Ovary (tissue), 9 donors: ENCODE measurements around the gene ISCA2. TPM values are rescaled to one million over a fixed set of nuclear protein-coding genes. Genes with fewer than 3 reads are reported as not detected.
A peak's percentile ranks its signal among the peaks of the same experiment; 100 is the strongest.

Experiments
- DNase-seq, 5 donors: peaks; one replicate each; pipeline ENCODE4 v3.0.0-alpha.2; 2019 to 2020
- H3K27ac ChIP-seq, 2 donors: fragments of 200-600 bp; one replicate each; pipeline versions ENCODE4 v1.5.1 to v1.8.0; 2019 to 2022
- H3K27me3 ChIP-seq: fragments of 200-600 bp; one replicate; pipeline ENCODE4 v1.8.0; 2022
- H3K36me3 ChIP-seq: fragments of 200-600 bp; sonication (generic); one replicate; pipeline ENCODE4 v1.5.1; 2019
- H3K4me1 ChIP-seq: one replicate; pipeline ENCODE4 v1.8.1; 2013; ENCODE audit warnings: mild to moderate bottlenecking, moderate library complexity; ENCODE audit not compliant: insufficient read depth
- H3K4me3 ChIP-seq: fragments of 200-600 bp; sonication (generic); one replicate; pipeline ENCODE4 v1.5.1; 2017
- H3K9me3 ChIP-seq, 2 donors: fragments of 200-600 bp in 1 of 2; sonication (generic) in 1 of 2; one replicate each; pipeline versions ENCODE4 v1.5.1 to v1.8.1; 2013 to 2019; ENCODE audit warnings: mild to moderate bottlenecking in 1 of 2, moderate library complexity in 1 of 2
- EP300 ChIP-seq: sonication (generic); formaldehyde crosslinking; IDR thresholded peaks from one replicate; pipeline ENCODE4 v1.6.1; 2017; ENCODE audit warnings: antibody characterized with exemption
- POLR2A ChIP-seq: fragments of 450-650 bp; IDR thresholded peaks from one replicate; pipeline ENCODE4 v1.6.1; 2017; ENCODE audit warnings: antibody characterized with exemption, mild to moderate bottlenecking, moderate library complexity
- WGBS, 3 donors: extraction: QIAGEN DNeasy Blood & Tissue Kit in 1 of 3; methylation state at CpG; one replicate each; pipeline versions ENCODE4 v1.1.5 to v1.1.7; 2013 to 2017; 5-methylcytosine and 5-hydroxymethylcytosine counted together
- intact Hi-C, 4 donors: fragments of 100-400 bp; cut with DNase I; formaldehyde crosslinking; loops; one replicate each; pipeline versions ENCODE4 v1.11.0 to v1.15.1; 2022 to 2023
- polyA plus RNA-seq, 2 donors: library from polyadenylated mRNA; stranded (reverse); fragments of 200-250 nt in 1 of 2; fragments of 350-450 nt in 1 of 2; fragmentation: Illumina TruSeq in 1 of 2; extraction: RNeasy Lipid Tissue Mini Kit (QIAGEN cat#74804) in 1 of 2; gene quantifications; one replicate each; pipeline ENCODE4 v1.2.3, GENCODE V29; 2013 to 2014
- total RNA-seq, 7 donors: library from RNA; depleted of rRNA in 2 of 7; stranded (reverse); fragments of >200 nt in 2 of 7; fragmentation: NEBNext Ultra II Directional in 3 of 7; extraction: Animal tissue kit (Norgen Biotek cat#: 25700) in 3 of 7; gene quantifications; one replicate each; pipeline versions ENCODE4 v1.1.0 to v1.2.4, GENCODE V29; 2016 to 2023
- TF ChIP-seq, protein P1 (sequence below), 3 donors: fragments of 450-650 bp in 2 of 3; fragments of 200-600 bp in 1 of 3; IDR thresholded peaks; one replicate each; pipeline versions ENCODE4 v1.5.1 to v1.8.0; 2016 to 2022; ENCODE audit warnings: antibody characterized with exemption in 3 of 3, mild to moderate bottlenecking in 1 of 3
- donor health status: DM: no; HTN: no; CAD: no; lungs with moderate emphysema.
- donor health status: DM: no; HTN: no; CAD: no.
- donor health status: Bipolar disorder and iron deficiency.
- donor health status: DM: yes; HTN: yes; CAD: no.
- donor health status: DM: no; HTN: no; CAD: no.
- donor health status: DM: yes; HTN: yes; CAD: no.

Gene ISCA2
- total and polyA plus RNA-seq, 9 donors = 11.7 to 47.4 (median 26.9) TPM

DNA sequence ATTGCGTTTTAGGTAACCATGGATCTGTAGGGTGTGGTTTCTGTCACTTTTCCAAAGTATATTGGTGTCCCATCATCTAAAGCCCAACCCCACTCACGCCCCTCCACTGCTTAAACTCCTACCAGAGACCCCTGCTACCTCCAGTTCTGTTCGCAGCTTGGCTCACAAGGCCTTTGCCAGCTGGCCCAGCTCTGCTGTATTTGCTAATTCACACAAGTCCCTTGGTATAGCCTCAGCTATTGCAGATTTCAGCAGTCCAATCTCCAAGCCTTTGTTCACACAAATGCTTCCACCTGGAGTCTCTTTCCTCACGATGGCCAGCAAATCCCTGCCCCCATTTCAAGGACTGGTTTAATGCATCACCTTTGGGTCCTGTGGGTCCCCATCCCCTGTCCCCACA lies 24.2 kb downstream of the ISCA2 start:
- TF ChIP-seq POLR2A = no peak
- Histone ChIP-seq H3K27me3 (no peaks in the 10 kb centered on the region), H3K4me1 (no peaks in the 10 kb centered on the region), H3K27ac (no peak overlapping the region), H3K36me3 (no peaks in the 10 kb centered on the region), H3K4me3 (no peak overlapping the region), H3K9me3 (no peaks in the 10 kb centered on the region)
- WGBS, 3 donors = 78 to 87% (median 82%) methylated on average over 4 of the region's 4 CpGs
- intact Hi-C loops = no loop called here
- peak in 1 of 5 donors; percentile 29 for DNase-seq

DNA sequence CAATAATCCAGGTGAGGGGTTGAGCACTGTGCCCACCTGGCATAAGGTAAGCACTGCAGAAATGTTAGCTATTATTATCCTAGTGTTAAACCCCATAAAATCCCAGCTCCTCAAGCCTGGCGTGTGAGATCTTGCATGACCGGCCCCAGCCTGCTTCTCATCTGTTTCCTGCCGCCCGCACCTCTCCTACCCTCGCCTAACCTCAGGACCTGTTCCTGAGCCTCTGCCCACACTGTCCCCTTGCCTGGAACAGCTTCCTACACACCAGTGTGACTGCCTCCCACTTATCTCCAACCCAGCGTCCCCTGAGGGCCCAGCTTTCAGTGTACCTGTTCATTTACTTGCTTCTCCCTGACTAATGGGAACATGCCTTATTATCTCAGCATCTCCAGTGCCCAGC lies 24.7 kb downstream of the ISCA2 start:
- Histone ChIP-seq H3K36me3 (no peaks in the 10 kb centered on the region), H3K4me3 (no peak overlapping the region), H3K9me3 (no peaks in the 10 kb centered on the region), H3K4me1 (no peaks in the 10 kb centered on the region), H3K27ac (no peak overlapping the region), H3K27me3 (no peaks in the 10 kb centered on the region)
- 92 to 96% (median 95%) methylated on average over 6 of the region's 6 CpGs for WGBS, 3 donors
- intact Hi-C loops = no loop called here
- peak in 1 of 5 donors; percentile 21 for DNase-seq
- TF ChIP-seq POLR2A = no peak

DNA sequence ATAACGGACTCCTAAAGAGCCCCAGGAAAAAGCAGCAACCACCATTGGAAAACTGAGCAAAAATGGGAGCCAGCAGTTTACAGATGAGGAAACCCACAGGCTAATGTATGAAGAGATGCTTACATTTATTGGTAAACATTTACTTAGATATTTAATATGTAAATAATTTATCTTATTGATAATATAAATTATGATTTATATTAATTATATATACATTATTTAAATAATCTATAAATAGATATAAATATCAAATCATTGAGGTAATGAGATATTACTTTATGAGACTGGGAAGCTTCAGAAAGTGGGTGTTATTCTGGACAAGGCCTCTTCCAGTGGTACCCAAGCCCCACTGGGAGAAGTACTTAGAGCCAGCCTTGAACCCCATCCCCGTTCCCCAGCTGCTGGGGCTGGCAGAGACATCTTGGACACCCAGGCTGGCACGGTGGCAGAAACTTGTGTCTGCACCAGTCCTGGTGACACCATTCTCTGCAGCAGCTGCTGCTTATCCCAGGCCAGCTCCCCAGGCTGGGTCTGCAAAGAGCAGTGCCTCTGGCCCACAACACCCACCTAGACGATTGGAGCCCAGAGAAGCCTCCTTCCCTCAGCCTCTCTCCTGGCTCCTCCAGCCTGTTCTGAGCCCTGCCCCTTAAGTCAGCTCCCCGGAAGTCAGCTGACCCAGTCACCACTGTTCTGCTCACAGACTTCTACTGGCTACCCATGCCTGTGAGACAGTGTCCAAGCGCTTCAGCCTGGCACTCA lies 25.9 kb downstream of the ISCA2 start:
- Histone ChIP-seq H3K27ac (no peak overlapping the region), H3K4me1 (peaks cover 3% of the 10 kb centered on the region), H3K36me3 (no peaks in the 10 kb centered on the region), H3K9me3 (no peaks in the 10 kb centered on the region), H3K4me3 (no peak overlapping the region), H3K27me3 (no peaks in the 10 kb centered on the region)
- intact Hi-C loops = no loop called here
- DNase-seq = peak in 2 of 5 donors; percentile 9 to 25
- WGBS, 3 donors = 78 to 85% (median 81%) methylated on average over 6 of the region's 6 CpGs
- TF ChIP-seq, protein P1, sequence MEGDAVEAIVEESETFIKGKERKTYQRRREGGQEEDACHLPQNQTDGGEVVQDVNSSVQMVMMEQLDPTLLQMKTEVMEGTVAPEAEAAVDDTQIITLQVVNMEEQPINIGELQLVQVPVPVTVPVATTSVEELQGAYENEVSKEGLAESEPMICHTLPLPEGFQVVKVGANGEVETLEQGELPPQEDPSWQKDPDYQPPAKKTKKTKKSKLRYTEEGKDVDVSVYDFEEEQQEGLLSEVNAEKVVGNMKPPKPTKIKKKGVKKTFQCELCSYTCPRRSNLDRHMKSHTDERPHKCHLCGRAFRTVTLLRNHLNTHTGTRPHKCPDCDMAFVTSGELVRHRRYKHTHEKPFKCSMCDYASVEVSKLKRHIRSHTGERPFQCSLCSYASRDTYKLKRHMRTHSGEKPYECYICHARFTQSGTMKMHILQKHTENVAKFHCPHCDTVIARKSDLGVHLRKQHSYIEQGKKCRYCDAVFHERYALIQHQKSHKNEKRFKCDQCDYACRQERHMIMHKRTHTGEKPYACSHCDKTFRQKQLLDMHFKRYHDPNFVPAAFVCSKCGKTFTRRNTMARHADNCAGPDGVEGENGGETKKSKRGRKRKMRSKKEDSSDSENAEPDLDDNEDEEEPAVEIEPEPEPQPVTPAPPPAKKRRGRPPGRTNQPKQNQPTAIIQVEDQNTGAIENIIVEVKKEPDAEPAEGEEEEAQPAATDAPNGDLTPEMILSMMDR (IDR thresholded peaks at IDR 0.05) = no peak
- TF ChIP-seq POLR2A = no peak
- no peak for TF ChIP-seq EP300

DNA sequence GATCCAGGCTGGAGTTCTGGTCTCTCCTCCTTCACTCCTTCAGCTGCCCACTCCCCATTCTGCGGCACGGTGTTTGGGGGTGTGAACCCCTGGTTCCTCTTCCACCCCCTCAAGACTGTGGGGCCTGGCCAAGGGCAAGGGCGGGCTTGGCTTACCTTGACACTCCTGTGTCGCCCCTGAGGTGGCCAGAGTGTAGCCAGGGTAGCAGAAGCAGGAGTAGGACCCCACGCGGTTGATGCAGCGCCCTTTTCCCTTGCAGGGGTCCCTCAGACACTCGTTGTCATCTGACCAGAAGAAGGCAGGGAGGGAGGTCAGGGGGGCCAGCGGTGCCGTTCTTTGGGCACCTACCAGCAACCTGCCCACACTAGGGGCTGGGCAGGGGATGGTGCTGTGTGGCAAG lies 28.2 kb downstream of the ISCA2 start:
- no peak overlapping the region for H3K27ac ChIP-seq
- H3K4me3 ChIP-seq = no peak overlapping the region
- no peaks in the 10 kb centered on the region for H3K27me3 ChIP-seq
- H3K36me3 ChIP-seq = no peaks in the 10 kb centered on the region
- intact Hi-C loops = no loop called here
- H3K4me1 ChIP-seq = peaks cover 14% of the 10 kb centered on the region
- DNase-seq = no peak
- no peaks in the 10 kb centered on the region for H3K9me3 ChIP-seq
- TF ChIP-seq EP300 (no peak), POLR2A (no peak)
- TF ChIP-seq, protein P1 (IDR thresholded peaks at IDR 0.05) = no peak
- WGBS, 3 donors = 82 to 90% (median 89%) methylated on average over 10 of the region's 10 CpGs

DNA sequence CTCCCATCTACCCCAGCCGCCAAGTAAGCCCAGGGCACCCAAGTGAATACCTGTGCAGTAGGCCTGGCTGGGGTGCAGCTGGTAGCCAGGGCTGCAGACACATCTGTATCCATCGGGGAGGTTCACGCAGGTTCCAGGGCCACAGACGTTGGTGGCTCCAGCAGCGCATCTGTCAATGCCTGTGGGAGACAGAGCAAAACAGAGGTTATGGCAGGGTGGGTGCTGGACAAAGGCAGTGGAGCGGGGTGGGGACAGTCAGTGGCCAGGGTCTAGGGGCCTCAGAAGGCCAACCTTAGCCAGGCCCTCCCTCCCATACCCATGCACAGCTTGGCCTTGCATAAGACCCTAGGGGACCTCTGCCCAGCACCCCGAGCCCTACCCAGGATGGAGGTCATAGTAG lies 29.2 kb downstream of the ISCA2 start:
- Histone ChIP-seq H3K4me1 (peaks cover 14% of the 10 kb centered on the region), H3K4me3 (no peak overlapping the region), H3K27me3 (no peaks in the 10 kb centered on the region), H3K36me3 (no peaks in the 10 kb centered on the region), H3K27ac (no peak overlapping the region), H3K9me3 (no peaks in the 10 kb centered on the region)
- TF ChIP-seq, protein P1 (IDR thresholded peaks at IDR 0.05) = no peak
- TF ChIP-seq EP300 (no peak), POLR2A (no peak)
- DNase-seq = no peak
- intact Hi-C loops = no loop called here
- 95 to 100% (median 96%) methylated on average over 6 to 7 of the region's 7 CpGs for WGBS, 3 donors
